T-helper 17 cell (primary cell): Measurements from ENCODE around the gene HESX1. TPM values are rescaled to one million over a fixed set of nuclear protein-coding genes. Genes with fewer than 3 reads are reported as not detected.

ENCODE experiments used
- ATAC-seq: fragments of 150-1000 bp; cut with Tn5 transposase; 2 replicates; pipeline ENCODE4 v1.10.0; 2021; ENCODE audit warnings: mild to moderate bottlenecking, moderate library complexity
- DNase-seq, 3 donors: peaks; one replicate each; pipeline versions ENCODE4 v3.0.0 to v3.0.0-alpha.2; 2020 to 2021
- H3K9me3 ChIP-seq: one replicate; pipeline ENCODE4 v1.7.0; 2013; ENCODE audit warnings: low read length, mild to moderate bottlenecking; ENCODE audit not compliant: control insufficient read depth, poor library complexity, severe bottlenecking
- H3K27ac Mint-ChIP-seq: one replicate; pipeline ENCODE4 v1.8.0; 2022; ENCODE audit warnings: mild to moderate bottlenecking, moderate library complexity, mixed read lengths
- H3K27me3 Mint-ChIP-seq: one replicate; pipeline ENCODE4 v1.8.0; 2022; ENCODE audit warnings: mixed read lengths
- H3K36me3 Mint-ChIP-seq: one replicate; pipeline ENCODE4 v1.8.0; 2022; ENCODE audit warnings: low read depth, mixed read lengths
- H3K4me1 Mint-ChIP-seq: one replicate; pipeline ENCODE4 v1.8.0; 2022; ENCODE audit warnings: mild to moderate bottlenecking, mixed read lengths
- H3K4me3 Mint-ChIP-seq: one replicate; pipeline ENCODE4 v1.8.0; 2022; ENCODE audit warnings: mild to moderate bottlenecking, moderate library complexity, mixed read lengths
- total RNA-seq, 4 donors: library from RNA in 2 of 4; stranded (reverse) in 2 of 4; gene quantifications; one replicate each; pipeline ENCODE4 v1.2.3 and lab custom pipeline; 2022 to 2026

The HESX1 gene
- under 1 TPM in 1 of 2 donors, not detected in 1; 0.27 TPM for total RNA-seq
- total RNA-seq (lab: John Stamatoyannopoulos, UW): 0 to 0.15 reads per million in 2 donors

DNA sequence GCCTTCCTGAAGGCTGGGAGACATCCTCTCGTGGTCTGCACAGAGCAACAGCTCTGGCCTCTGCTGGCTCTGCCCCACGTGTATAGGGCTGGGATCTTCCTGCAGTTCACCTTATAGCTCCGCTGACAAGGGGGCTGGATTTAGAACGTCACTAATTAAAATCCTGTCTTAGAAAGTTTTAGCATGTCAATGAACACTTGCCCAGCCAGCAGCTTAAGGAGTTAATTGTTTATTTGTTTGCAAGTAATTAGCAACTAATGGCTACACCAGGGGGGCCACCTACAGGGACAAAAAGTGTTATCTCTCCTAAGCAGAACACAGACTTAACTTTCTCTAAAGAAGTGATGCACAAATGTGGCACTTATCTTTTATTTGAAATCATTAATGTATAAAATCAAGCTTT is at the start of gene HESX1:
TSS of gene HESX1 (minus strand) at position 84 of the 403 bp plus-strand sequence. CDS start at position 24, 60 bp downstream.
- H3K36me3 Mint-ChIP-seq: no peaks in the 10 kb centered on the region
- ATAC-seq (no peak), DNase-seq (no peak)
- no peaks in the 10 kb centered on the region for H3K9me3 ChIP-seq
- no peak within 1 kb of the TSS for H3K4me3 Mint-ChIP-seq
- no peak within 1 kb of the TSS for H3K27ac Mint-ChIP-seq
- peaks cover 20% of the 10 kb centered on the region for H3K27me3 Mint-ChIP-seq
- no peaks in the 10 kb centered on the region for H3K4me1 Mint-ChIP-seq

GRCh38 chr3:57244946-57245345 is 45.2 kb upstream of the HESX1 start:
- no peak for DNase-seq
- H3K27me3 Mint-ChIP-seq: no peaks in the 10 kb centered on the region
- no peaks in the 10 kb centered on the region for H3K9me3 ChIP-seq
- no peak for ATAC-seq
- H3K4me1 Mint-ChIP-seq: peaks cover 9% of the 10 kb centered on the region
- no peak overlapping the region for H3K4me3 Mint-ChIP-seq
- H3K27ac Mint-ChIP-seq: no peak overlapping the region
- peaks cover 21% of the 10 kb centered on the region for H3K36me3 Mint-ChIP-seq

DNA sequence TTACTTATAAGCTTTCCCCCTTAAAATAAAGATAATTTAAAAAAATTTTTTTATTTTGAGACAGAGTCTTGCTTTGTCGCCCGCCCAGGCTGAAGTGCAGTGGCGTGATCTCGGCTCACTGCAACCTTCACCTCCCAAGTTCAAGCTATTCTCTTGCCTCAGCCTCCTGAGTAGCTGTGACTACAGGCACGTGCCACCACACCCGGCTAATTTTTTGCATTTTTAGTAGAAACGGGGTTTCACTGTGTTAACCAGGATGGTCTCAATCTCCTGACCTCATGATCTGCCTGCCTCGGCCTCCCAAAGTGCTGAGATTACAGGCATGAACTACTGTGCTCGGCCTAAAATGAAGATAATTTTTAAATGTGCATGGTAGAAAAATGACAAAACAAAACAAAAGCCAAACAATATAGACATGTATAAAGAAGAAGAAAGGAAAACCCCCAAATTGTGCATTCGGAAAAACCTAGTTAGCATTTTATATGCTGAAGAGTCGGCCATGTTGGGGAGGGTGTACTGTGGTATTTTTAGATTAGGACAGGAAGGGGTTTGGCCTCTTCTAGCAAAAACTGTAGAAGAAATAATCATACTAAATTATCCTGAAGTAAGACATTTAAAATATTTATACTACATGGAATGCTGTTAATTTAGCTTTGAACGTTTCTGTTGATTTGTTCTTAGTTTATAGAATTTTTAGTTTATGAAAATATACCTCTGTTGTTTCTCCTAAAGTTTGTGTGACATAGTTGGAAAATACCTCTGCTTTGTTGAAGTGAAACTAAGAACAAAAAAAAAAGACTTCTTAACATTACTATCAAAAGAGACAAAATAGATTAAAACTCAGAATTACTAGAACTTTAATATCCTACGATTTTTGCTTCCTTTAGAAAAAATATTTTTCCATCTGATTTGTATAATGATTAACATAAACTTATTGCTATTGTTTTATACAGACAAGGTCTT is 35.1 kb upstream of the HESX1 start:
- no peak for ATAC-seq
- H3K4me3 Mint-ChIP-seq: no peak overlapping the region

GRCh38 chr3:57233799-57234198 is 34.0 kb upstream of the HESX1 start:
- Mint-ChIP-seq H3K4me1 (peaks cover 11% of the 10 kb centered on the region), H3K36me3 (no peaks in the 10 kb centered on the region), H3K27ac (peak overlapping the region; percentile 34), H3K27me3 (no peaks in the 10 kb centered on the region), H3K4me3 (no peak overlapping the region)
- DNase-seq: no peak
- no peaks in the 10 kb centered on the region for H3K9me3 ChIP-seq
- ATAC-seq: no peak

More for the DNA sequence above, 35.1 kb upstream of the HESX1 start:
- H3K9me3 ChIP-seq: no peaks in the 10 kb centered on the region
- Mint-ChIP-seq H3K4me1 (peaks cover 4% of the 10 kb centered on the region), H3K27ac (no peak overlapping the region), H3K27me3 (no peaks in the 10 kb centered on the region), H3K36me3 (no peaks in the 10 kb centered on the region)
- no peak for DNase-seq

- peaks cover 18% of the 10 kb centered on the region for H3K4me1 Mint-ChIP-seq
- ATAC-seq (no peak), DNase-seq (no peak)
- H3K27me3 Mint-ChIP-seq: no peaks in the 10 kb centered on the region
- H3K4me3 Mint-ChIP-seq: peak overlapping the region; percentile 50
- no peaks in the 10 kb centered on the region for H3K9me3 ChIP-seq
- no peaks in the 10 kb centered on the region for H3K36me3 Mint-ChIP-seq
- H3K27ac Mint-ChIP-seq: no peak overlapping the region
Observed at GRCh38 chr3:57230006-57230405, 30.2 kb upstream of the HESX1 start.

- H3K27me3 Mint-ChIP-seq: no peaks in the 10 kb centered on the region
- ATAC-seq: peak; percentile 58
- H3K4me3 Mint-ChIP-seq: peak overlapping the region; percentile 92
- peaks cover 16% of the 10 kb centered on the region for H3K4me1 Mint-ChIP-seq
- H3K27ac Mint-ChIP-seq: peak overlapping the region; percentile 83
- peak; percentile 15 to 17 (median 16) for DNase-seq
- H3K36me3 Mint-ChIP-seq: no peaks in the 10 kb centered on the region
- H3K9me3 ChIP-seq: no peaks in the 10 kb centered on the region
Observed at GRCh38 chr3:57227930-57228751, 28.4 kb upstream of the HESX1 start.

DNA sequence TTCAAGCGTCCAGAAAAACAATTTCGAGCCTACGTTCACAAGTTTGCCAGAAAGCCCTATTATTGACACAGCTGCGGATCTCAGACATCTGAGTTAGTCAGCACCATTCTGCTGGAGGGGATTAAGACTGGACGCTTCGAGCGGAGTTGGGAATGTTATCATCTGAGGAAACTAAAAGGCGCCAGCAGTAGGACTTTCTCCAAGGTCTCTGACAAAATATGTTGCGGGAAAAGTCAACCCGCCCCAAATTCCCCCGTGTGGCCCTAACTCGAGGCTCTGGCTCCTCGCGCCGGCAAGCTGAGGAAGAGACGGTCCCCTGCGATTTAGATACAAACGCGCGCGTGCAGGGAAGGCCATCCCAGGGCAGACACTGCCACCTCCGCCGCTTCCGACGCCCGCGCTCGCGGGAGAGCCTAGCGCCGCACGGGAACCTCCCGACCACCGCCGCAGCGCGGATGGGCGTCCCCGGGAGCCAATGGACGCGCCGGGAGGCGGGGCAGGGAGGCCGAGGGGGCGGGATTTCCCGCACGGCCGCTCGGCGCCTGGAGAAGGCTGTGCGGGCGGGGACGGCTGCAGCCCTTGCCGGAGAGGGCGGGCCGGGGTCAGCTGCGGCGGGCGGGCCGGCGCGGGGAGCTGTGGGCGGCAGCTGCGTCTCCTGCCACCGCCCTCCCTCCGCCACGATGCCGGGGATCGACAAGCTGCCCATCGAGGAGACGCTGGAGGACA is 27.6 kb upstream of the HESX1 start, which contains the start of gene APPL1:
TSS of gene APPL1 (plus strand) at position 526 of the 726 bp plus-strand sequence. CDS start at position 681, 155 bp downstream.
- DNase-seq (peak; percentile 80 to 83 (median 81)), ATAC-seq (peak; percentile 94)
- Mint-ChIP-seq H3K4me1 (peaks cover 14% of the 10 kb centered on the region), H3K27me3 (no peaks in the 10 kb centered on the region), H3K4me3 (peak within 1 kb of the TSS; percentile 92), H3K27ac (peak within 1 kb of the TSS; percentile 83), H3K36me3 (no peaks in the 10 kb centered on the region)
- H3K9me3 ChIP-seq: no peaks in the 10 kb centered on the region

DNA sequence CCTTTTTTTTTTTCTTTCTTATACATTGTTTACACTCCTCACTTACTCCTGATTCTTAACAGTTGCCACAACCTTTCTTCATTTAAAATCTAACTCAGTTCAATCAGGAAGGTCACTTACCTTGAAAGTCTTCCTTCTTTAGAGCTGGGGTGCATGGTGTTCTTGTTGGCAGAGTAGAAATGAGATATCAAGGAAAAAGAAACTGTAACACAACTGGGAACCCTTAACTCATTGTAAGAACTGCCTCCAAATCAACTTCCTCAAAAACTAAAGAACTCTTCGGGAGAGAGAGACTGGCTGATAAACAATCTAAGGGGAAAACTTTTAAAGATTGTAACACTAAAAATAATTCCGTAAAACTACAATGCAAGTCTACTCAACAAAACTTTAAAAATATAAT is 26.4 kb upstream of the HESX1 start:
- DNase-seq (no peak), ATAC-seq (no peak)
- H3K27me3 Mint-ChIP-seq: no peaks in the 10 kb centered on the region
- H3K36me3 Mint-ChIP-seq: no peaks in the 10 kb centered on the region
- peaks cover 14% of the 10 kb centered on the region for H3K4me1 Mint-ChIP-seq
- no peak overlapping the region for H3K27ac Mint-ChIP-seq
- no peak overlapping the region for H3K4me3 Mint-ChIP-seq
- H3K9me3 ChIP-seq: no peaks in the 10 kb centered on the region

DNA sequence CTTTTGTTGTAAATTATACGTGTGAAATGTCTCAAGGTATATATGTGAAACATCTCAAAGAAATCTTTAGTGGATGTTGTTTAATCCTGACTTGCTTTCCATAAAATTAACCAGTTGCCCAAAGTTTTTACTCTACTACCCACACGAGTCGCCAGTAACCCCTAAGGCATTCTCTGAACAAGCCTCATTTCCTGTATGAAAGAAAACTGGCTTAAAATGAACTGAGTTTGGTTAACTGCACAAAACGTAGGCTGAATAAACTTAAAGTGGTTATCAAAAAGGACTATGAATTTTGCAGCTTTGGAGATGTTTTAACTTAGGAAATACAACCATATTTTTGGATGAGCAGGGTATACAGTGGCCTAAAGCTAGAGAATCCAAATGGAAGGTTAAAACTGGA is 25.1 kb upstream of the HESX1 start:
- H3K27me3 Mint-ChIP-seq: no peaks in the 10 kb centered on the region
- no peak overlapping the region for H3K27ac Mint-ChIP-seq
- DNase-seq (no peak), ATAC-seq (no peak)
- H3K4me1 Mint-ChIP-seq: peaks cover 14% of the 10 kb centered on the region
- peaks cover under 1% of the 10 kb centered on the region for H3K36me3 Mint-ChIP-seq
- H3K4me3 Mint-ChIP-seq: no peak overlapping the region
- H3K9me3 ChIP-seq: no peaks in the 10 kb centered on the region

DNA sequence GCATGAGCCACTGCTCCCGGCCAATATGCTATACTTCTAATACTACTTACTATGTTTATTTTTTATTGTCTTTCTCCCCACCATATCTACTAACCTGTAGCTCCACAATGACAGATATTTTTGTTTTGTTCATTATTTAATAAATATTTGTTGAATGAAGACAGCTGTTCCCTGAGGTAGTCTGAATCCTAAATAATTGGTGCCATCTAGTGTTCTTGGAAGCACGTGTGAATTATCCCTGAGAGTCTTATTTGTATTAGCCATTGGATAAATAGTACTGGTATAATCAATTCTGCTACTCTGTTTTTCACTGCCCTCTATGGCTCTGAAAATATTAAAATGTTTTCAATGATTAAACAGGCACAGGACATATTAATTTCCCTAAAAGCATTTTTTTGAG is 22.1 kb upstream of the HESX1 start:
- H3K27ac Mint-ChIP-seq: no peak overlapping the region
- no peaks in the 10 kb centered on the region for H3K9me3 ChIP-seq
- H3K27me3 Mint-ChIP-seq: no peaks in the 10 kb centered on the region
- H3K4me1 Mint-ChIP-seq: peaks cover 2% of the 10 kb centered on the region
- ATAC-seq: no peak
- no peak overlapping the region for H3K4me3 Mint-ChIP-seq
- no peak for DNase-seq
- H3K36me3 Mint-ChIP-seq: peaks cover 4% of the 10 kb centered on the region

GRCh38 chr3:57206423-57206822 is 6.6 kb upstream of the HESX1 start:
- H3K9me3 ChIP-seq: no peaks in the 10 kb centered on the region
- H3K4me3 Mint-ChIP-seq: no peak overlapping the region
- no peaks in the 10 kb centered on the region for H3K4me1 Mint-ChIP-seq
- H3K36me3 Mint-ChIP-seq: no peaks in the 10 kb centered on the region
- ATAC-seq: no peak
- H3K27ac Mint-ChIP-seq: no peak overlapping the region
- no peak for DNase-seq
- no peaks in the 10 kb centered on the region for H3K27me3 Mint-ChIP-seq

- H3K9me3 ChIP-seq: no peaks in the 10 kb centered on the region
- Mint-ChIP-seq H3K4me3 (no peak overlapping the region), H3K36me3 (no peaks in the 10 kb centered on the region), H3K27ac (no peak overlapping the region), H3K4me1 (no peaks in the 10 kb centered on the region), H3K27me3 (peaks cover 39% of the 10 kb centered on the region)
- DNase-seq (no peak), ATAC-seq (no peak)
Observed at GRCh38 chr3:57194641-57195040, 5.1 kb downstream of the HESX1 start.
